NB4 (cell line): ENCODE results near the gene LAMA3.

Experiments
- DNase-seq: peaks from one replicate; pipeline ENCODE4 v3.0.0; 2010; ENCODE audit warnings: low read depth
- H3K4me3 ChIP-seq: one replicate; pipeline ENCODE4 v1.5.1; 2011; ENCODE audit warnings: mild to moderate bottlenecking, low read depth, low read length, moderate library complexity
- MYC ChIP-seq: IDR thresholded peaks from 2 replicates; pipeline ENCODE4 v1.6.1; 2011; ENCODE audit warnings: low read depth, low read length
- POLR2A ChIP-seq: IDR thresholded peaks from 2 replicates; pipeline ENCODE4 v1.6.1; 2011; ENCODE audit warnings: mild to moderate bottlenecking; ENCODE audit not compliant: insufficient read length; ENCODE audit errors: extremely low read depth
- TF ChIP-seq, protein P1 (sequence below): IDR thresholded peaks from 2 replicates; pipeline ENCODE4 v1.6.1; 2011; ENCODE audit warnings: low read depth, low read length
- TF ChIP-seq, protein P2 (sequence below): IDR thresholded peaks from one replicate; pipeline ENCODE4 v1.5.1; 2012; ENCODE audit warnings: low read depth, low read length

LAMA3 gene

GRCh38 chr18:23868136-23868785, 179.0 kb downstream of the LAMA3 start:
- no peak for DNase-seq
- H3K4me3 ChIP-seq: no peak overlapping the region
- TF ChIP-seq, protein P1, sequence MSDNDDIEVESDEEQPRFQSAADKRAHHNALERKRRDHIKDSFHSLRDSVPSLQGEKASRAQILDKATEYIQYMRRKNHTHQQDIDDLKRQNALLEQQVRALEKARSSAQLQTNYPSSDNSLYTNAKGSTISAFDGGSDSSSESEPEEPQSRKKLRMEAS: no peak
- TF ChIP-seq, protein P2, sequence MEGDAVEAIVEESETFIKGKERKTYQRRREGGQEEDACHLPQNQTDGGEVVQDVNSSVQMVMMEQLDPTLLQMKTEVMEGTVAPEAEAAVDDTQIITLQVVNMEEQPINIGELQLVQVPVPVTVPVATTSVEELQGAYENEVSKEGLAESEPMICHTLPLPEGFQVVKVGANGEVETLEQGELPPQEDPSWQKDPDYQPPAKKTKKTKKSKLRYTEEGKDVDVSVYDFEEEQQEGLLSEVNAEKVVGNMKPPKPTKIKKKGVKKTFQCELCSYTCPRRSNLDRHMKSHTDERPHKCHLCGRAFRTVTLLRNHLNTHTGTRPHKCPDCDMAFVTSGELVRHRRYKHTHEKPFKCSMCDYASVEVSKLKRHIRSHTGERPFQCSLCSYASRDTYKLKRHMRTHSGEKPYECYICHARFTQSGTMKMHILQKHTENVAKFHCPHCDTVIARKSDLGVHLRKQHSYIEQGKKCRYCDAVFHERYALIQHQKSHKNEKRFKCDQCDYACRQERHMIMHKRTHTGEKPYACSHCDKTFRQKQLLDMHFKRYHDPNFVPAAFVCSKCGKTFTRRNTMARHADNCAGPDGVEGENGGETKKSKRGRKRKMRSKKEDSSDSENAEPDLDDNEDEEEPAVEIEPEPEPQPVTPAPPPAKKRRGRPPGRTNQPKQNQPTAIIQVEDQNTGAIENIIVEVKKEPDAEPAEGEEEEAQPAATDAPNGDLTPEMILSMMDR: no peak
- TF ChIP-seq MYC: no peak
- no peak for TF ChIP-seq POLR2A

DNA sequence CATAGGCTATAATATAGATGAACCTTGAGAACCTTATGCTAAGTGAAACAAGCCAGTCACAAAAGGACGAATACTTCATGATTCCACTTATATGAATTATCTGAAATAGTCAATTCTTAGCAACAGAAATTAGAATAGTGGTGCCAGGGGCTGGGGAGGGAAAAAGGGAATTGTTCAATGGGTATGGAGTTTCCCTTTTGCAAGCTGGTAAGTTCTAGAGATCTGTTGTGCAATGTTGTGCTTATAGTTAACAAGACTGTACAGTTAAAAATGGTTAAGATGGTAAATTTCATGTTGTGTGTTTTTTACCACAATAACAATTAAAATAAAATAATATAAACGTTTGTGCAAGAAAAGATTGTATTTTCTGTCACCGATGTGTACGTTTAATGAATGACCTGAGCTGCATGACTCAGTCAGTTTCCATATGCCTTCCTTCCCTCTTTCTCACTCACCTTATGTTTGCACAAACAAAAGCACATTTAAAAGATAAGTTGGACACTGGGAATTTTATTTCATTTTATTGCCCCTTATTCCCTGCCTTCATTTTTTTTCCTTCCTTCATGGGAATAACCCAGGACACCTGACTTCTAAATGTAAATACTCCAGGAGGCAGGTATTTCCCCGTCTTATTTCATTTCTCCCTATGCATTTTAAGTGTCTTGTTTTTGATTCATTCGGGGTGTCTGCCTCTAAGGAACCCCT, 181.6 kb downstream of the LAMA3 start:
- no peak overlapping the region for H3K4me3 ChIP-seq
- TF ChIP-seq, protein P2: no peak
- TF ChIP-seq, protein P1: no peak
- TF ChIP-seq POLR2A: no peak
- no peak for TF ChIP-seq MYC
- DNase-seq: no peak

GRCh38 chr18:23871410-23871809, 182.2 kb downstream of the LAMA3 start:
- DNase-seq: peak; percentile 49
- no peak for TF ChIP-seq POLR2A
- TF ChIP-seq MYC: no peak
- TF ChIP-seq, protein P2: no peak
- TF ChIP-seq, protein P1: no peak
- no peak overlapping the region for H3K4me3 ChIP-seq

DNA sequence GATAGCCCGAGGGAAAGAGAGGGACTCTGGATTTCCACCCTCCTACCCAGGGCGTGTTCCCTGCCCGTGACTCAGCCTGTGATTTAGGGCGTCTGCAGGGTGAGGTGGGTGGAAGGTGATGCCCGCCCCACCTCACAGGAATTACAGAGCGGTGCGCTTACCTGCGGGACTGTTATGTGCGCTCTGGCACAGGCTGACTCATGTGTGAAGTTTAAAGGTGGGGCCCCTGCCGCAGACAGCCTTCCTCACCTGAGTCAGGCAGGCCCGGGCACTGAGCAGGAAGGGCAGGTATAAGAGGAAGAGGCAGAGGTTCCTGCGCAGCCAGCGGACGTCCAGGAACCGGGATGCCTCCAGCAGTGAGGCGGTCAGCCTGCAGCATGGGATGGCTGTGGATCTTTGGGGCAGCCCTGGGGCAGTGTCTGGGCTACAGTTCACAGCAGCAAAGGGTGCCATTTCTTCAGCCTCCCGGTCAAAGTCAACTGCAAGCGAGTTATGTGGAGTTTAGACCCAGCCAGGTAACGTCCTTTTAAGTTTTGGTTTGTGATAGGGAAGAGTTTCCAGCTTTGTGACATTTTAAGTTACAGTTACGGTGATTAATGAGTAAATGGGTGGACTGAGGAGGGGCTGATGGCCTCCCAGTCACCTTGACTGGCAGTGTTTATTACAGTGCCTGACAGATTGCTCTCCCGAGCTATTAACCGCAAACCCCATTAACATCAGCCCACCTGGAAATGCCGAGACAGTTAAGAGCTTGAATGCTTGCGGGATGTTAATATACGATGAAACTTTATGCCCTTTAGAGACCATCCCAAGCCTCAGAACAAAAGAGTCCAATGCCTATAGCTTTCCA, 183.7 kb downstream of the LAMA3 start:
- H3K4me3 ChIP-seq: no peak overlapping the region
- DNase-seq: no peak
- TF ChIP-seq POLR2A: no peak
- TF ChIP-seq, protein P2: no peak
- TF ChIP-seq, protein P1: no peak

DNA sequence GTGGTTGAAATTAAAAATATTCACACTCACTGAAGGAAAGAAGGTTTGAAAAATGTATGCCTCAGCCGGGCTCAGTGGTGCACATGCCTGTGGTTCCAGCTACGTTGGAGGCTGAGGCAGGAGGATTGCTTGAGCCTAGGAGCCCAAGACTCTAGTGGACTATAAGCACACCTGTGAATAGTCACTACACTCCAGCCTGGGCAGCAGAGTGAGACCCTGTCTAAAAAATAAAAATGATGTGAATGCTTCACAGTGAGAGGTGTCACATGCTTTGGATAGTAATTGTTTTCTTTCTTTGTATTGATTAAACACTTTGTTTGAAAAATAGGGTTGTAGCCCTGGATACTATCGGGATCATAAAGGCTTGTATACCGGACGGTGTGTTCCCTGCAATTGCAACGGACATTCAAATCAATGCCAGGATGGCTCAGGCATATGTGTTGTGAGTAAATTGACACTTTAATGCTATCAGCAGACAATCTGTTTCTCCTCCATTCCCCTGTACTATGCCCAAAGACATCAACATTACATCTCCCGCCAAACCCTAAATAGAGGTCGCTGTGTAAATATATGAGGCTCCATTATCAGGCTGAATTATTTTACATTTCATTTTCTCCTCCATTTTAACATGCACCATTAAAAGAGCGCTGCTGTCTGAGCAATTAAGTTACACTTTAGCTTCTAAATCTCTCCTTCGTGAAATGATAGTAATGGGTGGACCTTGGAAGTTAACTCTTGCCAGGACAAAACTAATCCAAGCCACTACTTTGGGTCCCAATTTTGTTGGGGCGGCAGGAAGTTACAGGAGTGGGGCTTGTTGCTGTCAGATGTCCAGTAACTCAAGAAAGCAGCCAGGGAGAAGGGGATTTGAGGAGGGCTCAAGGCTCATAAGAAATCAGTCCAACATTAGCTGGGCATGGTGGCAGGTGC, 187.0 kb downstream of the LAMA3 start:
- DNase-seq: no peak
- no peak overlapping the region for H3K4me3 ChIP-seq
- TF ChIP-seq, protein P1: no peak
- TF ChIP-seq POLR2A (no peak), MYC (no peak)
- TF ChIP-seq, protein P2: no peak
